A549 (cell line): ENCODE results near the gene CLDN7.

ENCODE experiments used
- EP300 ChIP-seq, 2 experiments: fragments of >200 bp; sonication (Bioruptor Twin); formaldehyde crosslinking; IDR thresholded peaks; 2 replicates in 1 of 2; 3 replicates in 1 of 2; pipeline ENCODE4 v1.6.1; 2016 to 2017
- JUN ChIP-seq, 2 experiments: fragments of >200 bp; sonication (Bioruptor Twin); formaldehyde crosslinking; IDR thresholded peaks; 2 replicates in 1 of 2; 3 replicates in 1 of 2; pipeline ENCODE4 v1.6.1; 2016 to 2017
- PHF8 ChIP-seq: fragments of 200-600 bp; sonication (generic); IDR thresholded peaks from 2 replicates; pipeline ENCODE4 v1.6.1; 2016; ENCODE audit warnings: low read depth, mild to moderate bottlenecking, antibody characterized with exemption, moderate library complexity, borderline replicate concordance
- POLR2A ChIP-seq: IDR thresholded peaks from 2 replicates; pipeline ENCODE4 v1.6.1; 2012; ENCODE audit warnings: mild to moderate bottlenecking, low read length
- SMC3 ChIP-seq: fragments of >200 bp; sonication (Bioruptor Twin); formaldehyde crosslinking; IDR thresholded peaks from 3 replicates; pipeline ENCODE4 v1.6.1; 2018; ENCODE audit warnings: inconsistent platforms
- TF ChIP-seq, protein P1 (sequence below): fragments of >200 bp; sonication (Bioruptor Twin); formaldehyde crosslinking; IDR thresholded peaks from 3 replicates; pipeline ENCODE4 v1.5.1; 2016
- TF ChIP-seq, protein P2 (sequence below): fragments of 450-650 bp; IDR thresholded peaks from 2 replicates; pipeline ENCODE4 v1.6.1; 2014; ENCODE audit warnings: antibody characterized with exemption
- TF ChIP-seq, protein P3 (sequence below): IDR thresholded peaks from 2 replicates; pipeline ENCODE4 v1.6.1; 2012

DNA sequence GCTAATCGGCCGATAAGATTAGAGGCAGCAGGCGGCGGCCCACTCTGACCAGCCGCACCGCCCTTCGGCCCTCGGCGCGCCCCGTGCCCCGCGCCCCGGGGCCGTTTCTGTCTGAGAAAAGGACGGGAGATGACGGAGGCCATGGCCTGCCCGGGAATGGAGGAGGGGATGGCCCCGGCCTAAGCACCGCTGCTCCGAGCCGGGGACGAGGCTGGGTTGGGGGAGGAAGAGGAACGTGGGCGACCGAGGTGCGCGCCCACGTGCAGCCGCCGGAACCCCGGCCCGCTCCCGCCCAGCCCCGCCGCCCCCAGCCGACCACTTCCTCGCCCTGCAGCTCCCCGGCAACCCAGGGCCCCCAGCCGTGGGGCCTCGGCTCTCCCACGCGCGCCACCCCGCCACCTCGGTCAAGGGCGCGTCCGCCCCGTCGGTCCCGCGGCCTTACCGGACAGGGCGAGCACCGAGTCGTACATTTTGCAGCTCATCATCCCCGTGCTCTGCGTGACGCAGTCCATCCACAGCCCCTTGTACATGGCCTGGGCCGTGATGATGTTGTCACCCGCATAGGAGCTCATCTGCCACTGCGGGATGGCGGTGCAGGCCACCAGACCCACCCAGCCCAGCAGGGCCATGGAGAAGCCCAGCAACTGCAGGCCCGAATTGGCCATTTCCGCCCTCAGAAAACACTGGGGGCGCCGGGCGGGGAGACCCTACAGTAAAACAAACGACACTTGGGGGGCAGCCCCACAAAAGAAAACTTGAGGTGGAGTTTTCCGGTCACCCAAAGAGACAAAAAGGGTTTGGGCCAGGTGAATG is 693 bp downstream of the CLDN7 start:
- TF ChIP-seq, protein P1, sequence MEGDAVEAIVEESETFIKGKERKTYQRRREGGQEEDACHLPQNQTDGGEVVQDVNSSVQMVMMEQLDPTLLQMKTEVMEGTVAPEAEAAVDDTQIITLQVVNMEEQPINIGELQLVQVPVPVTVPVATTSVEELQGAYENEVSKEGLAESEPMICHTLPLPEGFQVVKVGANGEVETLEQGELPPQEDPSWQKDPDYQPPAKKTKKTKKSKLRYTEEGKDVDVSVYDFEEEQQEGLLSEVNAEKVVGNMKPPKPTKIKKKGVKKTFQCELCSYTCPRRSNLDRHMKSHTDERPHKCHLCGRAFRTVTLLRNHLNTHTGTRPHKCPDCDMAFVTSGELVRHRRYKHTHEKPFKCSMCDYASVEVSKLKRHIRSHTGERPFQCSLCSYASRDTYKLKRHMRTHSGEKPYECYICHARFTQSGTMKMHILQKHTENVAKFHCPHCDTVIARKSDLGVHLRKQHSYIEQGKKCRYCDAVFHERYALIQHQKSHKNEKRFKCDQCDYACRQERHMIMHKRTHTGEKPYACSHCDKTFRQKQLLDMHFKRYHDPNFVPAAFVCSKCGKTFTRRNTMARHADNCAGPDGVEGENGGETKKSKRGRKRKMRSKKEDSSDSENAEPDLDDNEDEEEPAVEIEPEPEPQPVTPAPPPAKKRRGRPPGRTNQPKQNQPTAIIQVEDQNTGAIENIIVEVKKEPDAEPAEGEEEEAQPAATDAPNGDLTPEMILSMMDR, result no peak
- TF ChIP-seq POLR2A (no peak), EP300 (IDR thresholded peaks at IDR 0.05) (no peak), JUN (IDR thresholded peaks at IDR 0.05) (no peak), PHF8 (no peak), SMC3 (no peak)
- TF ChIP-seq, protein P2, sequence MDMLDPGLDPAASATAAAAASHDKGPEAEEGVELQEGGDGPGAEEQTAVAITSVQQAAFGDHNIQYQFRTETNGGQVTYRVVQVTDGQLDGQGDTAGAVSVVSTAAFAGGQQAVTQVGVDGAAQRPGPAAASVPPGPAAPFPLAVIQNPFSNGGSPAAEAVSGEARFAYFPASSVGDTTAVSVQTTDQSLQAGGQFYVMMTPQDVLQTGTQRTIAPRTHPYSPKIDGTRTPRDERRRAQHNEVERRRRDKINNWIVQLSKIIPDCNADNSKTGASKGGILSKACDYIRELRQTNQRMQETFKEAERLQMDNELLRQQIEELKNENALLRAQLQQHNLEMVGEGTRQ, result no peak
- TF ChIP-seq, protein P3, sequence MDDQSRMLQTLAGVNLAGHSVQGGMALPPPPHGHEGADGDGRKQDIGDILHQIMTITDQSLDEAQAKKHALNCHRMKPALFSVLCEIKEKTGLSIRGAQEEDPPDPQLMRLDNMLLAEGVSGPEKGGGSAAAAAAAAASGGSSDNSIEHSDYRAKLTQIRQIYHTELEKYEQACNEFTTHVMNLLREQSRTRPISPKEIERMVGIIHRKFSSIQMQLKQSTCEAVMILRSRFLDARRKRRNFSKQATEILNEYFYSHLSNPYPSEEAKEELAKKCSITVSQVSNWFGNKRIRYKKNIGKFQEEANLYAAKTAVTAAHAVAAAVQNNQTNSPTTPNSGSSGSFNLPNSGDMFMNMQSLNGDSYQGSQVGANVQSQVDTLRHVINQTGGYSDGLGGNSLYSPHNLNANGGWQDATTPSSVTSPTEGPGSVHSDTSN, result no peak
